ENCODE data around the gene FRMPD2. TPM values are rescaled to one million over a fixed set of nuclear protein-coding genes. Genes with fewer than 3 reads are reported as not detected.

Gene FRMPD2
- not detected in 2 replicates for total RNA-seq

GRCh38 chr10:48274636-48275035 is at the start of gene FRMPD2:
Gene FRMPD2 (minus strand): TSS chr10:48274696. CDS start chr10:48274567, 129 bp downstream.

DNA sequence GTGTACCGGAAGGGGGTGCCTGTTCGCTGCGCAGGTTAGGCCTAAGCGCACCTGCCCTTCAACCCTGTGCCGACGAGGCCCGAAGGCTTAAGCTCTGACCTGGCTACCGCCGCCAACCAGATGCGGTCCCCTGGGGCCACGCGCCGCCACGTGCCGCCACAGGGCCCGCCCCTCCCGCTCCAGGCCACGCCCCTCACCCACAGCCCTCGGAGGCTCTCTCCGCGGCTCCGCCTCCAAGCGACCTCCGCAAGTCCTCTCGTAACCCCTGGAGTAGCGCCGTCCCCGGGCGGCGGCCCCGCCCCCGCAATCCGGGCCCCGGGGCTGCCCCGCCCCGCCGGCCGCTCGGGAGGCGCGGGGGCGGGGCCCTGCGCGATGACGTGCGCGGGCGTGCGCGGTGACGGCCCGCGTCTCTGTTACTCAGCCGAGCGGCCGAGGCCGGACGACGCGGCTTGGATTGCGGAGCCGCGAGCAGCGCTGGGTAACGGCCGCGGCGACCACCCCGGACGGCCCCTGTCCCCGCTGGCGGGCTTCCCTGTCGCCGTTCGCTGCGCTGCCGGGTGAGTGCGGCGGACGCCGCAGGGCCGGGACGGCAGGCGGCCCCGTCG is 31.9 kb upstream of the FRMPD2 start, which contains the start of gene MAPK8:
MAPK8 (plus strand) TSS at position 413 of the 605 bp plus-strand sequence. CDS start 94,984 bp downstream, outside the sequence.

Other genes with a start within 250 kb of the FRMPD2 start
- gene MAPK8, start 32.0 kb upstream of the FRMPD2 start, total RNA-seq, result 46.4 and 56.9 TPM in 2 replicates

All from myometrial cell (primary cell).